ENCODE measurements around the gene BLVRA. TPM values are rescaled to one million over a fixed set of nuclear protein-coding genes. Genes with fewer than 3 reads are reported as not detected.

BLVRA gene
- total and polyA plus RNA-seq, 10 donors = 58.0 to 164 (median 114) TPM

DNA sequence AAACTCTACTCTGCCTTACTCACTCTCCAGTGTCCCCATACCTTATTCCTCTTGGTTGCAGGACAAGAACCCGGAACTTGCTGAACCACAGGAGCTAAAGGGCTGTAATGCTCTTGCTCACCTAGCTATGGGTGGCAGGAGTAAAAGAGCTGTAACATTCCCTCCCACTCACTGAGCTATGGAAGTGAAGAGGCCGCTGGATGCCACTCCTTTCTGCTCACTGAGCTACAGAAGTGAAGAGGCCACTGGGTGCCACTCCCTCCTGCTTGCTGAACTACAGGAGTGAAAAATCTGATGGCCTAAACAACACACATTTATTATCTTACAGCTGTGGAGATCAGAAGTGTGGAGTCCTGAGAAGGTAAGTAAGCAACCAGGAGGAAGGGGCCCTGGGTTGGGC is 93.3 kb downstream of the BLVRA start:
- no peak for TF ChIP-seq POLR2A (IDR thresholded peaks at IDR 0.05)
- TF ChIP-seq, protein P1, sequence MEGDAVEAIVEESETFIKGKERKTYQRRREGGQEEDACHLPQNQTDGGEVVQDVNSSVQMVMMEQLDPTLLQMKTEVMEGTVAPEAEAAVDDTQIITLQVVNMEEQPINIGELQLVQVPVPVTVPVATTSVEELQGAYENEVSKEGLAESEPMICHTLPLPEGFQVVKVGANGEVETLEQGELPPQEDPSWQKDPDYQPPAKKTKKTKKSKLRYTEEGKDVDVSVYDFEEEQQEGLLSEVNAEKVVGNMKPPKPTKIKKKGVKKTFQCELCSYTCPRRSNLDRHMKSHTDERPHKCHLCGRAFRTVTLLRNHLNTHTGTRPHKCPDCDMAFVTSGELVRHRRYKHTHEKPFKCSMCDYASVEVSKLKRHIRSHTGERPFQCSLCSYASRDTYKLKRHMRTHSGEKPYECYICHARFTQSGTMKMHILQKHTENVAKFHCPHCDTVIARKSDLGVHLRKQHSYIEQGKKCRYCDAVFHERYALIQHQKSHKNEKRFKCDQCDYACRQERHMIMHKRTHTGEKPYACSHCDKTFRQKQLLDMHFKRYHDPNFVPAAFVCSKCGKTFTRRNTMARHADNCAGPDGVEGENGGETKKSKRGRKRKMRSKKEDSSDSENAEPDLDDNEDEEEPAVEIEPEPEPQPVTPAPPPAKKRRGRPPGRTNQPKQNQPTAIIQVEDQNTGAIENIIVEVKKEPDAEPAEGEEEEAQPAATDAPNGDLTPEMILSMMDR (IDR thresholded peaks at IDR 0.05 in 8 of 11, conservative IDR thresholded peaks at IDR 0.05 in 3 of 11) = no peak
- DNase-seq = no peak
- WGBS, 5 donors = 87 to 97% (median 90%) methylated on average over 2 of the region's 2 CpGs
- no peak overlapping the region for H3K27ac ChIP-seq
- intact Hi-C loops (cut with DNase I; ENCODE audit: low total_unique reads) = no loop called here
- no peaks in the 10 kb centered on the region for H3K36me3 ChIP-seq
- H3K4me3 ChIP-seq = no peak overlapping the region
- no peaks in the 10 kb centered on the region for H3K9me3 ChIP-seq
- no peaks in the 10 kb centered on the region for H3K27me3 ChIP-seq (replicated peaks in 1 of 7)
- no peaks in the 10 kb centered on the region for H3K4me1 ChIP-seq

DNA sequence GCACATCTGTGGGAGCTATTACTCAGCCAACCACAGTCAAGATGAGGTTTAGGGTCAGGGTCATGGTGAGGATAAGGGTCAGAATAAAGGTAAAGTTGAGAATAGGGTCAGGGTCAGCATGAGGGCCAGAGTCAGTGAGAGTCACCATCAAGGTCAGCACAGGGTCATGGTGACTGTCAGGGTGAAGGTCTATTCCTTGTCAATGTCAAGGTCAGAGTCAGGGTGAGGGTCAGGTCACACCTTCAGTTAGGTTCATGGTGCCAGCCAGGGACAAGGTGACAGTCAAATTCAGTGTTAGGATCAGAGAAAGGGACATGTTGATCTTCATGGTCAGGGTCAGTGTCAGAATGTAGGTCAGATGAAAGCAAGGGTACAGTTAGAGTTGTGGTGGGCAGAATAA is 96.7 kb downstream of the BLVRA start:
- intact Hi-C loops (cut with DNase I; ENCODE audit: low total_unique reads) = no loop called here
- H3K4me3 ChIP-seq = no peak overlapping the region
- H3K27me3 ChIP-seq (replicated peaks in 1 of 7) = no peaks in the 10 kb centered on the region
- no peaks in the 10 kb centered on the region for H3K9me3 ChIP-seq
- H3K4me1 ChIP-seq = no peaks in the 10 kb centered on the region
- H3K36me3 ChIP-seq = no peaks in the 10 kb centered on the region
- TF ChIP-seq, protein P1 (IDR thresholded peaks at IDR 0.05 in 8 of 11, conservative IDR thresholded peaks at IDR 0.05 in 3 of 11) = no peak
- TF ChIP-seq POLR2A (IDR thresholded peaks at IDR 0.05) (no peak), POLR2AphosphoS5 (IDR thresholded peaks at IDR 0.05) (no peak)
- no peak overlapping the region for H3K27ac ChIP-seq
- peak; percentile 10 for DNase-seq

DNA sequence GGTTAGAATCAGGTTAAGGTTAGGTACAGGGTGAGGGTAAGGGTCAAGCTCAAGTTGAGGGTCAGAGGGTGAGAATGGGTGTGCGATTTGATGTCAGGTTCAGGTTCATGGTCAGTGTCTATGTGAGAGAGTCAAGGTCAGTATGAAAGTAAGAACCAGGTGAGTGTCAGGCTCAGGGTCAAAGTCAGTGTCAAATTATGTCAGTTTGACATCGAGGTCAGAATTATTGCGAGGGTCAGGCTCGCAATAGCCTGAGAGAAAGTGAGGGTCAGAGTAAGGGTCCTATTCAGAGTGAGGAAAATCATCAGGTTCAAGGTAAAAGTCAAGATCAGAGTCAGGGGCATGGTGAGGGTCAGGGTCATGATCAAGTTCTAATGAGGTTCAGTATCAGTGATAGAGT is 97.8 kb downstream of the BLVRA start:
- no peak overlapping the region for H3K4me3 ChIP-seq
- H3K9me3 ChIP-seq = no peaks in the 10 kb centered on the region
- intact Hi-C loops (cut with DNase I; ENCODE audit: low total_unique reads) = no loop called here
- 84 to 98% (median 95%) methylated on average over 4 of the region's 4 CpGs for WGBS, 5 donors
- H3K4me1 ChIP-seq = no peaks in the 10 kb centered on the region
- no peaks in the 10 kb centered on the region for H3K27me3 ChIP-seq (replicated peaks in 1 of 7)
- TF ChIP-seq, protein P1 (IDR thresholded peaks at IDR 0.05 in 8 of 11, conservative IDR thresholded peaks at IDR 0.05 in 3 of 11) = no peak
- TF ChIP-seq POLR2AphosphoS5 (IDR thresholded peaks at IDR 0.05) (no peak), POLR2A (IDR thresholded peaks at IDR 0.05) (no peak)
- peak; percentile 2 for DNase-seq
- no peaks in the 10 kb centered on the region for H3K36me3 ChIP-seq
- no peak overlapping the region for H3K27ac ChIP-seq

Other genes starting within 250 kb of the BLVRA start
- 10 to 100 TPM; 45.5 to 70.1 (median 63.8) TPM for gene STK17A, start 175.6 kb upstream of the BLVRA start, total RNA-seq
- 10 to 100 TPM; 33.4 to 41.9 (median 40.2) TPM for gene STK17A, start 175.6 kb upstream of the BLVRA start, polyA plus RNA-seq
- gene COA1, start 29.2 kb upstream of the BLVRA start, total RNA-seq = 100 to 1,000 TPM in 1 of 7 donors, 10 to 100 TPM in 6; 51.2 to 102 (median 71.6) TPM
- gene COA1, start 29.2 kb upstream of the BLVRA start, polyA plus RNA-seq = 10 to 100 TPM; 48.3 to 76.6 (median 50.0) TPM
- 10 to 100 TPM; 40.7 to 99.0 (median 50.3) TPM for gene MRPS24, start 110.8 kb downstream of the BLVRA start, total RNA-seq
- gene MRPS24, start 110.8 kb downstream of the BLVRA start, polyA plus RNA-seq = 100 to 1,000 TPM in 2 of 3 donors, 10 to 100 TPM in 1; 73.8 to 121 (median 115) TPM
- gene URGCP, start 147.9 kb downstream of the BLVRA start, total RNA-seq = 10 to 100 TPM; 19.8 to 32.1 (median 26.5) TPM
- 10 to 100 TPM in 2 of 3 donors, 1 to 10 TPM in 1; 8.6 to 21.6 (median 15.3) TPM for gene URGCP, start 147.9 kb downstream of the BLVRA start, polyA plus RNA-seq
- 10 to 100 TPM; 12.3 to 19.5 (median 15.9) TPM for gene UBE2D4, start 167.8 kb downstream of the BLVRA start, total RNA-seq
- gene UBE2D4, start 167.8 kb downstream of the BLVRA start, polyA plus RNA-seq = 10 to 100 TPM in 1 of 3 donors, 1 to 10 TPM in 2; 8.2 to 12.8 (median 9.6) TPM
- gene SPDYE1, start 239.2 kb downstream of the BLVRA start, total RNA-seq = not detected
- not detected for gene SPDYE1, start 239.2 kb downstream of the BLVRA start, polyA plus RNA-seq

Data from spleen (tissue), 11 donors.